A673 (cell line): ENCODE results near the gene TSTD1.

Source experiments
- EZH2 ChIP-seq: fragments of 200-600 bp; sonication (generic); IDR thresholded peaks from 2 replicates; pipeline ENCODE4 v1.6.1; 2017; ENCODE audit warnings: borderline replicate concordance, low read depth, mild to moderate bottlenecking, mixed read lengths, antibody characterized with exemption, low read length; ENCODE audit not compliant: poor library complexity, severe bottlenecking
- TF ChIP-seq, protein P1 (sequence below): fragments of 300-800, 200-600 bp; sonication (generic); conservative IDR thresholded peaks from 2 replicates; pipeline ENCODE4 v1.5.1; 2017; ENCODE audit warnings: low read depth, mild to moderate bottlenecking, antibody characterized with exemption, low read length, moderate library complexity, mixed read lengths

DNA sequence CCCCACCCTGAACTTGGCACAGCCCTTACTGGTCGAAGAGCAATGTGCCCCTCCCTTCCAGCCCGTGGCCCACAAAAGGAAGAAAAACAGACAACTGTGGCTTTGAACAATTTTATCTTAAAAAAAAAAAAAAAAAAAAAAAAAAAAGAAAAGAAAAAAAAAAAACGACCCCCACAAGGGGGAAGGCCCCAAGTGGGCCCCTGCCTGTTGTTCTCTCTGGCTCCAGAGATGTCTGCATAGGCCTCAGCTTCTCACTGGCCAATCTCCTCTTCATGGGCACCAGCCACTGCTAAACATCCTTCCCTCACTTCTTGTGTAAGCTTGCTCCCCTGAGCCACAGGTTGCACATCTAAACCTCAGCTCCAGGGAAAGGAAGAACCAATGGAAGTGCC is 386 bp upstream of the TSTD1 start:
- TF ChIP-seq, protein P1, sequence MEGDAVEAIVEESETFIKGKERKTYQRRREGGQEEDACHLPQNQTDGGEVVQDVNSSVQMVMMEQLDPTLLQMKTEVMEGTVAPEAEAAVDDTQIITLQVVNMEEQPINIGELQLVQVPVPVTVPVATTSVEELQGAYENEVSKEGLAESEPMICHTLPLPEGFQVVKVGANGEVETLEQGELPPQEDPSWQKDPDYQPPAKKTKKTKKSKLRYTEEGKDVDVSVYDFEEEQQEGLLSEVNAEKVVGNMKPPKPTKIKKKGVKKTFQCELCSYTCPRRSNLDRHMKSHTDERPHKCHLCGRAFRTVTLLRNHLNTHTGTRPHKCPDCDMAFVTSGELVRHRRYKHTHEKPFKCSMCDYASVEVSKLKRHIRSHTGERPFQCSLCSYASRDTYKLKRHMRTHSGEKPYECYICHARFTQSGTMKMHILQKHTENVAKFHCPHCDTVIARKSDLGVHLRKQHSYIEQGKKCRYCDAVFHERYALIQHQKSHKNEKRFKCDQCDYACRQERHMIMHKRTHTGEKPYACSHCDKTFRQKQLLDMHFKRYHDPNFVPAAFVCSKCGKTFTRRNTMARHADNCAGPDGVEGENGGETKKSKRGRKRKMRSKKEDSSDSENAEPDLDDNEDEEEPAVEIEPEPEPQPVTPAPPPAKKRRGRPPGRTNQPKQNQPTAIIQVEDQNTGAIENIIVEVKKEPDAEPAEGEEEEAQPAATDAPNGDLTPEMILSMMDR: no peak
- TF ChIP-seq EZH2: no peak
